HG03460 (cell line): ENCODE results near the gene EP400.

ENCODE experiments used
- ATAC-seq: cut with Tn5 transposase; IDR thresholded peaks from one replicate; pipeline ENCODE4 v1.9.1; 2021; ENCODE audit not compliant: unreplicated experiment

Gene EP400

GRCh38 chr12:131911028-131911650 is 38.6 kb upstream of the EP400 start:
- ATAC-seq = no peak

- ATAC-seq = no peak
Observed at GRCh38 chr12:131911851-131912477, 37.8 kb upstream of the EP400 start.

GRCh38 chr12:131912518-131913274 is 37.0 kb upstream of the EP400 start:
- no peak for ATAC-seq

GRCh38 chr12:131913666-131914065 is 36.1 kb upstream of the EP400 start:
- no peak for ATAC-seq

- no peak for ATAC-seq
Observed at GRCh38 chr12:131914179-131914702, 35.5 kb upstream of the EP400 start.

- ATAC-seq = no peak
Observed at GRCh38 chr12:131915000-131915689, 34.6 kb upstream of the EP400 start.

- ATAC-seq = no peak
Observed at GRCh38 chr12:131915823-131916222, 33.9 kb upstream of the EP400 start.

GRCh38 chr12:131916306-131917138 is 33.2 kb upstream of the EP400 start:
- ATAC-seq = no peak

- no peak for ATAC-seq
Observed at GRCh38 chr12:131917139-131917710, 32.5 kb upstream of the EP400 start.

- no peak for ATAC-seq
Observed at GRCh38 chr12:131917711-131918306, 31.9 kb upstream of the EP400 start.

GRCh38 chr12:131918311-131919050 is 31.3 kb upstream of the EP400 start:
- no peak for ATAC-seq

GRCh38 chr12:131919051-131919347 is 30.7 kb upstream of the EP400 start:
- ATAC-seq = no peak

- ATAC-seq = no peak
Observed at GRCh38 chr12:131919366-131920156, 30.2 kb upstream of the EP400 start.

- ATAC-seq = no peak
Observed at GRCh38 chr12:131920157-131920508, 29.6 kb upstream of the EP400 start.

GRCh38 chr12:131920902-131921840 is 28.6 kb upstream of the EP400 start:
- no peak for ATAC-seq

GRCh38 chr12:131921866-131922769 is 27.6 kb upstream of the EP400 start:
- no peak for ATAC-seq
